CD14-positive monocyte (primary cell): ENCODE results near the gene CIBAR2. TPM values are rescaled to one million over a fixed set of nuclear protein-coding genes. Genes with fewer than 3 reads are reported as not detected.

Source experiments
- DNase-seq, 3 donors: peaks; one replicate each; pipeline ENCODE4 v3.0.0-alpha.2; 2011 to 2022
- H2AFZ ChIP-seq: 2 replicates; pipeline ENCODE4 v1.6.0; 2012; ENCODE audit warnings: mild to moderate bottlenecking, low read depth, low read length, inconsistent platforms; ENCODE audit not compliant: insufficient read depth, poor library complexity, severe bottlenecking
- H3K27ac ChIP-seq, 2 donors: 1 replicate in 1 of 2; 2 replicates in 1 of 2; pipeline ENCODE4 v1.5.1; 2012 to 2013; ENCODE audit warnings: low read length in 2 of 2, control low read depth in 1 of 2, inconsistent platforms in 1 of 2, low read depth in 1 of 2, mild to moderate bottlenecking in 1 of 2
- H3K27me3 ChIP-seq, 2 donors: one replicate each; pipeline versions ENCODE4 v1.6.0 to v1.6.1; 2011 to 2013; ENCODE audit warnings: low read length in 2 of 2; ENCODE audit not compliant: control insufficient read depth in 2 of 2, insufficient read depth in 2 of 2
- H3K36me3 ChIP-seq, 2 donors: replicated peaks in 1 of 2; 1 replicate in 1 of 2; 2 replicates in 1 of 2; pipeline versions ENCODE4 v1.5.1 to v1.6.1; 2012 to 2013; ENCODE audit warnings: low read length in 2 of 2, control low read depth in 1 of 2, inconsistent platforms in 1 of 2, mild to moderate bottlenecking in 1 of 2; ENCODE audit not compliant: insufficient read depth in 2 of 2, control insufficient read depth in 1 of 2
- H3K4me1 ChIP-seq, 2 donors: 1 replicate in 1 of 2; 2 replicates in 1 of 2; pipeline versions ENCODE4 v1.5.1 to v1.6.1; 2012 to 2013; ENCODE audit warnings: low read length in 2 of 2, control low read depth in 1 of 2, inconsistent platforms in 1 of 2, mild to moderate bottlenecking in 1 of 2, moderate library complexity in 1 of 2; ENCODE audit not compliant: insufficient read depth in 2 of 2, control insufficient read depth in 1 of 2
- H3K4me2 ChIP-seq: replicated peaks from 2 replicates; pipeline ENCODE3; 2012; ENCODE audit warnings: low read length, moderate library complexity, mild to moderate bottlenecking; ENCODE audit not compliant: poor library complexity, severe bottlenecking; ENCODE audit errors: extremely low read depth
- H3K4me3 ChIP-seq, 3 experiments: fragments of 200-600 bp in 1 of 3; sonication (generic) in 1 of 3; replicated peaks in 1 of 3; 1 replicate in 2 of 3; 2 replicates in 1 of 3; pipeline ENCODE4 v1.5.1; 2011 to 2013; ENCODE audit warnings: low read length in 3 of 3, mild to moderate bottlenecking in 3 of 3, control low read depth in 2 of 3, low read depth in 2 of 3, inconsistent platforms in 1 of 3, moderate library complexity in 1 of 3
- H3K79me2 ChIP-seq: 2 replicates; pipeline ENCODE4 v1.6.0; 2012; ENCODE audit warnings: mild to moderate bottlenecking, control low read depth, inconsistent platforms, low read length, moderate library complexity; ENCODE audit not compliant: insufficient read depth
- H3K9ac ChIP-seq: 2 replicates; pipeline ENCODE4 v1.6.0; 2017; ENCODE audit warnings: low read length, mild to moderate bottlenecking; ENCODE audit not compliant: insufficient read depth, poor library complexity, severe bottlenecking
- H3K9me3 ChIP-seq, 2 donors: replicated peaks in 1 of 2; 1 replicate in 1 of 2; 2 replicates in 1 of 2; pipeline versions ENCODE4 v1.5.1 to v1.6.1; 2012 to 2013; ENCODE audit warnings: low read length in 2 of 2, control low read depth in 1 of 2; ENCODE audit not compliant: control insufficient read depth in 1 of 2, insufficient read depth in 1 of 2
- H4K20me1 ChIP-seq: 2 replicates; pipeline ENCODE4 v1.6.0; 2012; ENCODE audit warnings: mild to moderate bottlenecking, low read length, control low read depth, moderate library complexity; ENCODE audit not compliant: insufficient read depth
- H3K27ac Mint-ChIP-seq, 7 donors: one replicate each; pipeline ENCODE4 v1.8.0; 2020; ENCODE audit warnings: mild to moderate bottlenecking in 7 of 7, mixed read lengths in 7 of 7, moderate library complexity in 6 of 7, inconsistent platforms in 2 of 7
- H3K27me3 Mint-ChIP-seq, 3 donors: one replicate each; pipeline ENCODE4 v1.8.0; 2021 to 2022; ENCODE audit warnings: low read depth in 3 of 3, mild to moderate bottlenecking in 3 of 3, mixed read lengths in 3 of 3, moderate library complexity in 3 of 3, inconsistent platforms in 1 of 3
- H3K36me3 Mint-ChIP-seq, 2 donors: one replicate each; pipeline ENCODE4 v1.8.0; 2020; ENCODE audit warnings: mixed read lengths in 2 of 2, inconsistent platforms in 1 of 2, mild to moderate bottlenecking in 1 of 2
- H3K4me1 Mint-ChIP-seq: one replicate; pipeline ENCODE4 v1.8.0; 2020; ENCODE audit warnings: mild to moderate bottlenecking, mixed read lengths
- H3K4me3 Mint-ChIP-seq, 2 donors: one replicate each; pipeline ENCODE4 v1.8.0; 2020; ENCODE audit warnings: mild to moderate bottlenecking in 2 of 2, mixed read lengths in 2 of 2, moderate library complexity in 1 of 2
- H3K9me3 Mint-ChIP-seq, 7 donors: one replicate each; pipeline ENCODE4 v1.8.0; 2020 to 2022; ENCODE audit warnings: mixed read lengths in 7 of 7, mild to moderate bottlenecking in 6 of 7, moderate library complexity in 6 of 7, inconsistent platforms in 2 of 7
- CTCF ChIP-seq: fragments of 200-600 bp; IDR thresholded peaks from one replicate; pipeline ENCODE4 v1.8.0; 2022; ENCODE audit warnings: antibody characterized with exemption, mild to moderate bottlenecking
- WGBS: methylation state at CpG from one replicate; pipeline ENCODE4 v1.1.5; 2013; ENCODE audit warnings: missing lambda C conversion rate; ENCODE audit not compliant: insufficient coverage; 5-methylcytosine and 5-hydroxymethylcytosine counted together
- intact Hi-C, 2 donors: fragments of 100-400 bp; cut with micrococcal nuclease; formaldehyde crosslinking; loops; one replicate each; pipeline versions ENCODE4 v1.15.0 to v1.15.1; 2023
- polyA plus RNA-seq, 3 donors: library from polyadenylated mRNA; depleted of rRNA in 1 of 3; unstranded in 2 of 3; stranded (reverse) in 1 of 3; fragments of 300-500 nt in 2 of 3; fragments of >200 nt in 1 of 3; fragmentation: Illumina TruSeq in 2 of 3; gene quantifications; 1 replicate in 2 of 3; 2 replicates in 1 of 3; pipeline ENCODE4 v1.2.3, GENCODE V29; 2012 to 2021

CIBAR2 gene
- polyA plus RNA-seq, 3 donors: not detected

DNA sequence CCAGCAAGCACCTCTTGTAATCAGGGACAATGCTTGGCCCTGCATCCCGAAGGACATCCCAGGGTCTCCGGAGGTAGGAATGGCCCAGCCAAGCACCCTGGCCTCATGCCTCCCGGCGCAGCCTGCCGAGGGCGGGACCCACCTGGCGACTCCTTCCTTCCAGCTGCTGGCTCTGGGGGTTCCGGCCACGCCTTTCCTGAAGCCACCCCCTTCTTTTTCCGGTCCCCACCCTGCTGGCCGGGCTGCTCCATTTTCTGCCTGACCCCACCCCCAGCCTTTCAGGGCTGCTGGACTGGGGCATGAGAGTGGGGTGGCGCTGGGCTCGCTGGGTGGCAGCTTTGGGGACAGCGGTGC lies 22.5 kb upstream of the CIBAR2 start:
- H3K27me3 ChIP-seq: no peaks in the 10 kb centered on the region
- H3K4me3 Mint-ChIP-seq: peak overlapping the region in 1 of 2 donors; percentile 57
- peak overlapping the region; percentile 33 for H3K9ac ChIP-seq
- peak overlapping the region; percentile 44 for H2AFZ ChIP-seq
- H3K9me3 Mint-ChIP-seq: peaks cover 2 to 8% (median 4%) of the 10 kb centered on the region in 7 donors
- no peaks in the 10 kb centered on the region for H3K9me3 ChIP-seq
- intact Hi-C loops: no loop called here
- H3K27ac ChIP-seq: peak overlapping the region; percentile 84 to 88
- peak overlapping the region; percentile 81 for H3K4me2 ChIP-seq
- H3K27ac Mint-ChIP-seq: peak overlapping the region in 3 of 7 donors; percentile 57 to 95 (median 94)
- H3K4me3 ChIP-seq: peak overlapping the region in 1 of 3 experiments; percentile 80
- H3K27me3 Mint-ChIP-seq: peaks cover 8 to 13% (median 11%) of the 10 kb centered on the region in 3 donors
- no peak for DNase-seq
- H3K4me1 Mint-ChIP-seq: peaks cover 43% of the 10 kb centered on the region
- H3K36me3 ChIP-seq: no peaks in the 10 kb centered on the region
- H4K20me1 ChIP-seq: no peaks in the 10 kb centered on the region
- 51% methylated on average over 10 of the region's 14 CpGs for WGBS
- H3K36me3 Mint-ChIP-seq: peaks cover 2 to 3% of the 10 kb centered on the region in 2 donors
- H3K4me1 ChIP-seq: peaks cover 38 to 45% of the 10 kb centered on the region in 2 donors
- H3K79me2 ChIP-seq: no peaks in the 10 kb centered on the region
- TF ChIP-seq CTCF: no peak

GRCh38 chr16:85134076-85134788 lies 22.0 kb upstream of the CIBAR2 start:
- H3K27me3 Mint-ChIP-seq: peaks cover 7 to 13% (median 12%) of the 10 kb centered on the region in 3 donors
- Histone ChIP-seq H2AFZ (peak overlapping the region; percentile 44), H3K9ac (no peak overlapping the region), H4K20me1 (no peaks in the 10 kb centered on the region), H3K9me3 (no peaks in the 10 kb centered on the region), H3K79me2 (no peaks in the 10 kb centered on the region), H3K4me2 (peak overlapping the region; percentile 81), H3K4me3 (peak overlapping the region in 1 of 3 experiments; percentile 80), H3K27me3 (no peaks in the 10 kb centered on the region), H3K27ac (peak overlapping the region in 1 of 2 donors; percentile 84), H3K4me1 (peaks cover 38 to 45% of the 10 kb centered on the region in 2 donors), H3K36me3 (no peaks in the 10 kb centered on the region)
- no peak for DNase-seq
- peaks cover 41% of the 10 kb centered on the region for H3K4me1 Mint-ChIP-seq
- peaks cover 2 to 3% of the 10 kb centered on the region in 2 donors for H3K36me3 Mint-ChIP-seq
- no peak for TF ChIP-seq CTCF
- H3K27ac Mint-ChIP-seq: peak overlapping the region in 3 of 7 donors; percentile 70 to 95 (median 70)
- 94% methylated on average over 19 of the region's 19 CpGs for WGBS
- intact Hi-C loops: no loop called here
- H3K4me3 Mint-ChIP-seq: peak overlapping the region in 1 of 2 donors; percentile 57
- peaks cover 2 to 6% (median 3%) of the 10 kb centered on the region in 7 donors for H3K9me3 Mint-ChIP-seq
